Neural cell (in vitro differentiated cells): ENCODE measurements around the gene GIPC2. TPM values are rescaled to one million over a fixed set of nuclear protein-coding genes. Genes with fewer than 3 reads are reported as not detected.

Experiments
- H2AFZ ChIP-seq: fragments of 200-600, 300-800 bp; sonication (generic), shearing (Covaris generic); 2 replicates; pipeline ENCODE4 v1.6.0; 2014; ENCODE audit warnings: low read depth, mild to moderate bottlenecking, antibody characterized with exemption, low read length, moderate library complexity
- H3F3A ChIP-seq: fragments of 200-600 bp; shearing (Covaris generic); 2 replicates; pipeline ENCODE4 v1.6.1; 2016; ENCODE audit warnings: mild to moderate bottlenecking, moderate library complexity, mixed read lengths, antibody characterized with exemption, low read length; ENCODE audit not compliant: insufficient read depth, poor library complexity, severe bottlenecking
- H3K27ac ChIP-seq: fragments of 200-600, 300-800 bp; sonication (generic), shearing (Covaris generic); 2 replicates; pipeline ENCODE4 v1.5.1; 2014; ENCODE audit warnings: mild to moderate bottlenecking, low read length, moderate library complexity
- H3K27me3 ChIP-seq: fragments of 300-800, 200-600 bp; sonication (generic), shearing (Covaris generic); 2 replicates; pipeline ENCODE4 v1.6.0; 2014; ENCODE audit warnings: mild to moderate bottlenecking, low read depth, low read length, moderate library complexity; ENCODE audit not compliant: insufficient read depth
- H3K36me3 ChIP-seq: fragments of 300-800, 200-600 bp; sonication (generic), shearing (Covaris generic); 2 replicates; pipeline ENCODE4 v1.5.1; 2014; ENCODE audit warnings: mild to moderate bottlenecking, antibody characterized with exemption, low read length, moderate library complexity; ENCODE audit not compliant: insufficient read depth
- H3K4me2 ChIP-seq: fragments of 300-800, 200-600 bp; sonication (generic), shearing (Covaris generic); 2 replicates; pipeline ENCODE4 v1.6.0; 2014; ENCODE audit warnings: mild to moderate bottlenecking, low read length
- H3K4me3 ChIP-seq: fragments of 300-800, 200-600 bp; sonication (generic), shearing (Covaris generic); 2 replicates; pipeline ENCODE4 v1.5.1; 2014; ENCODE audit warnings: mild to moderate bottlenecking, low read length, moderate library complexity
- H3K79me2 ChIP-seq: fragments of 200-600 bp; shearing (Covaris generic); replicated peaks from 2 replicates; pipeline ENCODE4 v1.6.0; 2014; ENCODE audit warnings: mild to moderate bottlenecking, low read length, moderate library complexity; ENCODE audit not compliant: insufficient read depth
- H3K9ac ChIP-seq: fragments of 300-800, 200-600 bp; sonication (generic), shearing (Covaris generic); 2 replicates; pipeline ENCODE4 v1.6.1; 2016; ENCODE audit warnings: mild to moderate bottlenecking, low read length, mixed read lengths
- H3K9me2 ChIP-seq: fragments of 200-600 bp; shearing (Covaris generic); 2 replicates; pipeline ENCODE4 v1.6.1; 2016; ENCODE audit warnings: mild to moderate bottlenecking, low read length, mixed read lengths; ENCODE audit not compliant: insufficient read depth
- H3K9me3 ChIP-seq: fragments of 200-600, 300-800 bp; sonication (generic), shearing (Covaris generic); 2 replicates; pipeline ENCODE4 v1.6.1; 2016; ENCODE audit warnings: mild to moderate bottlenecking, mixed run types, low read length, moderate library complexity, mixed read lengths
- H4K20me1 ChIP-seq: fragments of 200-600 bp; shearing (Covaris generic); 2 replicates; pipeline ENCODE4 v1.6.1; 2016; ENCODE audit warnings: mild to moderate bottlenecking, mixed run types; ENCODE audit not compliant: insufficient read depth
- CTCF ChIP-seq: fragments of 450-650 bp; IDR thresholded peaks from 2 replicates; pipeline ENCODE4 v1.5.1; 2014; ENCODE audit warnings: antibody characterized with exemption, mild to moderate bottlenecking, moderate library complexity; ENCODE audit not compliant: poor library complexity, severe bottlenecking
- EP300 ChIP-seq: fragments of 450-650 bp; conservative IDR thresholded peaks from 2 replicates; pipeline ENCODE4 v1.6.1; 2014; ENCODE audit warnings: antibody characterized with exemption, mild to moderate bottlenecking, moderate library complexity; ENCODE audit not compliant: poor library complexity, severe bottlenecking
- EZH2 ChIP-seq: fragments of 200-600, 300-800 bp; shearing (Covaris generic), sonication (generic); IDR thresholded peaks from 2 replicates; pipeline ENCODE4 v1.6.1; 2014; ENCODE audit warnings: antibody characterized with exemption, low read length, borderline replicate concordance, mild to moderate bottlenecking; ENCODE audit not compliant: insufficient read depth, poor library complexity, severe bottlenecking
- MXI1 ChIP-seq: fragments of 450-650 bp; conservative IDR thresholded peaks from 2 replicates; pipeline ENCODE4 v1.6.1; 2014; ENCODE audit warnings: antibody characterized with exemption, mild to moderate bottlenecking; ENCODE audit not compliant: poor library complexity, severe bottlenecking
- POLR2AphosphoS5 ChIP-seq: IDR thresholded peaks from 2 replicates; pipeline ENCODE4 v1.6.1; 2012
- RAD21 ChIP-seq: fragments of 450-650 bp; conservative IDR thresholded peaks from 2 replicates; pipeline ENCODE4 v1.6.1; 2014; ENCODE audit warnings: antibody characterized with exemption, mild to moderate bottlenecking, moderate library complexity
- REST ChIP-seq: IDR thresholded peaks from 2 replicates; pipeline ENCODE4 v1.6.1; 2012; ENCODE audit warnings: borderline replicate concordance
- SMC3 ChIP-seq: fragments of 450-650 bp; conservative IDR thresholded peaks from 2 replicates; pipeline ENCODE4 v1.6.1; 2014; ENCODE audit warnings: antibody characterized with exemption, mild to moderate bottlenecking, moderate library complexity; ENCODE audit not compliant: poor library complexity
- TAF1 ChIP-seq: IDR thresholded peaks from 2 replicates; pipeline ENCODE4 v1.6.1; 2012; ENCODE audit warnings: low read depth
- polyA plus RNA-seq: library from polyadenylated mRNA; depleted of rRNA; stranded (reverse); fragments of >200 nt; gene quantifications from 2 replicates; pipeline ENCODE4 v1.2.3, GENCODE V29; 2014

The GIPC2 gene
- polyA plus RNA-seq, 1 donor from 2014 or later, result 1.3 TPM

- Histone ChIP-seq H3K9me2 (no peaks in the 10 kb centered on the region), H3K27me3 (no peaks in the 10 kb centered on the region), H3K9me3 (no peaks in the 10 kb centered on the region), H3F3A (no peaks in the 10 kb centered on the region), H4K20me1 (no peaks in the 10 kb centered on the region), H3K4me2 (no peak overlapping the region), H3K4me3 (no peak overlapping the region), H3K9ac (no peak overlapping the region), H3K36me3 (no peaks in the 10 kb centered on the region), H3K79me2 (no peaks in the 10 kb centered on the region), H3K27ac (no peak overlapping the region), H2AFZ (no peak overlapping the region)
- TF ChIP-seq REST, result no peak
- TF ChIP-seq RAD21, result no peak
- TF ChIP-seq CTCF, result no peak
- TF ChIP-seq EZH2, result no peak
- no peak for TF ChIP-seq EP300
- no peak for TF ChIP-seq TAF1
- no peak for TF ChIP-seq POLR2AphosphoS5
- TF ChIP-seq MXI1, result no peak
- TF ChIP-seq SMC3, result no peak
These were observed 55.7 kb downstream of the GIPC2 start for GRCh38 chr1:78101514-78101913.

- no peak overlapping the region for H3K4me2 ChIP-seq
- H3K27ac ChIP-seq, result no peak overlapping the region
- TF ChIP-seq RAD21 (no peak), EZH2 (no peak), POLR2AphosphoS5 (no peak), MXI1 (no peak), TAF1 (no peak)
- no peaks in the 10 kb centered on the region for H3K36me3 ChIP-seq
- no peaks in the 10 kb centered on the region for H3K9me2 ChIP-seq
- H3K79me2 ChIP-seq, result no peaks in the 10 kb centered on the region
- no peak overlapping the region for H3K9ac ChIP-seq
- H3F3A ChIP-seq, result no peaks in the 10 kb centered on the region
- no peak overlapping the region for H2AFZ ChIP-seq
- no peaks in the 10 kb centered on the region for H3K9me3 ChIP-seq
- H3K4me3 ChIP-seq, result no peak overlapping the region
- H3K27me3 ChIP-seq, result no peaks in the 10 kb centered on the region
- H4K20me1 ChIP-seq, result no peaks in the 10 kb centered on the region
These were observed 56.3 kb downstream of the GIPC2 start for GRCh38 chr1:78102082-78102481.

- H3K36me3 ChIP-seq, result no peaks in the 10 kb centered on the region
- no peak overlapping the region for H3K4me3 ChIP-seq
- H3K9me2 ChIP-seq, result no peaks in the 10 kb centered on the region
- H2AFZ ChIP-seq, result no peak overlapping the region
- no peaks in the 10 kb centered on the region for H3F3A ChIP-seq
- TF ChIP-seq SMC3, result no peak
- no peak for TF ChIP-seq TAF1
- TF ChIP-seq POLR2AphosphoS5, result no peak
- TF ChIP-seq RAD21, result no peak
- TF ChIP-seq EP300, result no peak
- TF ChIP-seq CTCF, result no peak
- TF ChIP-seq REST, result no peak
- TF ChIP-seq MXI1, result no peak
- no peak for TF ChIP-seq EZH2
- no peak overlapping the region for H3K4me2 ChIP-seq
- no peaks in the 10 kb centered on the region for H3K9me3 ChIP-seq
- no peaks in the 10 kb centered on the region for H3K79me2 ChIP-seq
- H3K9ac ChIP-seq, result no peak overlapping the region
- H4K20me1 ChIP-seq, result no peaks in the 10 kb centered on the region
- H3K27ac ChIP-seq, result no peak overlapping the region
- H3K27me3 ChIP-seq, result no peaks in the 10 kb centered on the region
These were observed 57.1 kb downstream of the GIPC2 start for GRCh38 chr1:78102916-78103315.
